HepG2 (cell line): ENCODE measurements around the gene FAM83G.

Experiments used
- KLF13 ChIP-seq: sonication (generic); formaldehyde crosslinking; IDR thresholded peaks from 2 replicates; pipeline ENCODE4 v1.4.0; 2020; ENCODE audit warnings: mild to moderate bottlenecking, missing genetic modification reagents
- PBX2 ChIP-seq: IDR thresholded peaks from 2 replicates; pipeline ENCODE4 v1.6.1; 2016; ENCODE audit warnings: control low read depth
- PHB2 ChIP-seq: fragments of 450-650 bp; IDR thresholded peaks from 2 replicates; pipeline ENCODE4 v1.6.1; 2018; ENCODE audit not compliant: partially characterized antibody
- RAD21 ChIP-seq: fragments of 450-650 bp; formaldehyde crosslinking; IDR thresholded peaks from 2 replicates; pipeline ENCODE4 v1.5.0; 2020; ENCODE audit warnings: mild to moderate bottlenecking
- SP1 ChIP-seq, 2 experiments: fragments of 450-650 bp in 1 of 2; sonication (generic) in 1 of 2; formaldehyde crosslinking in 1 of 2; IDR thresholded peaks; 2 replicates each; pipeline versions ENCODE4 v1.4.0 to v1.6.1; 2016 to 2020; ENCODE audit warnings: missing genetic modification reagents in 1 of 2
- UBTF ChIP-seq: sonication (generic); formaldehyde crosslinking; IDR thresholded peaks from 2 replicates; pipeline ENCODE4 v1.4.0; 2020; ENCODE audit warnings: mild to moderate bottlenecking, missing genetic modification reagents
- TF ChIP-seq, protein P1 (sequence below): sonication (generic); formaldehyde crosslinking; IDR thresholded peaks from 2 replicates; pipeline ENCODE4 v1.5.0; 2020; ENCODE audit warnings: missing genetic modification reagents

DNA sequence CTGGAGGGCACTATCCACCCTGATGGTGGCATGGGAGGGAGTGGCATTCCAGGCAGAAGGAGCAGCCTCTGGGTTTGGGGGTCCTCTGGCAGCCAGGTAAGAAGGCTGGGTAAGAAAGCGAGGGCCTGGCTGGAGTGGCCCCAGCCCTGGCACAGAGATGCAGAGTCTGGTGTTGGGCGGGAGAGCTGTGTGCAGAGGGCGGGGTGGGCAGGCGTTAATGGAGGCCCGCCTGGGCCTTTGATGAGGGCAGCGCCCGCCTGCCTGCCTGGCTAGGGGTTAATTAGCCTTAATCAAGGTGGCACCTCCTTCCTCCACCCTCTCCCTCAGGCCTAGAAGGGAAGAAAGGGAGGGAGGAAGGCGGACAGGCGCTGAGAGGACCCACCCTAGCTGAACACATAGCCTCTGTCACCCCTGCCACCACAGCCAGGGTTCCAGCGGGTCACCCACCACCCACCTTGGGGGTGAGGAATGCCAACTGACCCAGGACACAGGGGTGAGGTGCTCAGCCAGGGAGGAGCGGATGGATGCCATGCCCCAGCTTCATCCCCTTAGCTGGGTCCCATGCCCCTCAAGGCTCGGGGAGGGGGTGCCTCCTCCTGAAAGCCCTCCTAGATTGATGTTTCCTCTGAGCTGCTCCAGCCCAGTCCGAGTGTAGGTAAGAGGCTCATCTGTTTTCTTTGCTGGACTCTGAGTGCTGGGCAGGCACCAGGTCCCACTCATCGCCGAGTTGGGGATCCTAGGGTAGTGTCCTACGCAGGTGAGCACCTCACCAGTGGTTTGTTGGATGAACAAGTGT lies 13.4 kb upstream of the FAM83G start:
- TF ChIP-seq KLF13 (CRISPR knock-in tag) (no peak), PHB2 (no peak), SP1 (IDR thresholded peaks at IDR 0.05) (no peak), SP1 (CRISPR knock-in tag; IDR thresholded peaks at IDR 0.05) (no peak), PBX2 (CRISPR knock-in tag) (no peak), UBTF (CRISPR knock-in tag) (no peak), RAD21 (CRISPR knock-in tag) (no peak)
- TF ChIP-seq, protein P1, sequence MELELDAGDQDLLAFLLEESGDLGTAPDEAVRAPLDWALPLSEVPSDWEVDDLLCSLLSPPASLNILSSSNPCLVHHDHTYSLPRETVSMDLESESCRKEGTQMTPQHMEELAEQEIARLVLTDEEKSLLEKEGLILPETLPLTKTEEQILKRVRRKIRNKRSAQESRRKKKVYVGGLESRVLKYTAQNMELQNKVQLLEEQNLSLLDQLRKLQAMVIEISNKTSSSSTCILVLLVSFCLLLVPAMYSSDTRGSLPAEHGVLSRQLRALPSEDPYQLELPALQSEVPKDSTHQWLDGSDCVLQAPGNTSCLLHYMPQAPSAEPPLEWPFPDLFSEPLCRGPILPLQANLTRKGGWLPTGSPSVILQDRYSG (CRISPR knock-in tag) = no peak
